Neural cell (in vitro differentiated cells): ENCODE data around the gene RYR2. TPM values are rescaled to one million over a fixed set of nuclear protein-coding genes. Genes with fewer than 3 reads are reported as not detected.

Source experiments
- H2AFZ ChIP-seq: fragments of 200-600, 300-800 bp; sonication (generic), shearing (Covaris generic); 2 replicates; pipeline ENCODE4 v1.6.0; 2014; ENCODE audit warnings: low read depth, mild to moderate bottlenecking, antibody characterized with exemption, low read length, moderate library complexity
- H3F3A ChIP-seq: fragments of 200-600 bp; shearing (Covaris generic); 2 replicates; pipeline ENCODE4 v1.6.1; 2016; ENCODE audit warnings: mild to moderate bottlenecking, moderate library complexity, mixed read lengths, antibody characterized with exemption, low read length; ENCODE audit not compliant: insufficient read depth, poor library complexity, severe bottlenecking
- H3K27ac ChIP-seq: fragments of 200-600, 300-800 bp; sonication (generic), shearing (Covaris generic); 2 replicates; pipeline ENCODE4 v1.5.1; 2014; ENCODE audit warnings: mild to moderate bottlenecking, low read length, moderate library complexity
- H3K27me3 ChIP-seq: fragments of 300-800, 200-600 bp; sonication (generic), shearing (Covaris generic); 2 replicates; pipeline ENCODE4 v1.6.0; 2014; ENCODE audit warnings: mild to moderate bottlenecking, low read depth, low read length, moderate library complexity; ENCODE audit not compliant: insufficient read depth
- H3K36me3 ChIP-seq: fragments of 300-800, 200-600 bp; sonication (generic), shearing (Covaris generic); 2 replicates; pipeline ENCODE4 v1.5.1; 2014; ENCODE audit warnings: mild to moderate bottlenecking, antibody characterized with exemption, low read length, moderate library complexity; ENCODE audit not compliant: insufficient read depth
- H3K4me2 ChIP-seq: fragments of 300-800, 200-600 bp; sonication (generic), shearing (Covaris generic); 2 replicates; pipeline ENCODE4 v1.6.0; 2014; ENCODE audit warnings: mild to moderate bottlenecking, low read length
- H3K4me3 ChIP-seq: fragments of 300-800, 200-600 bp; sonication (generic), shearing (Covaris generic); 2 replicates; pipeline ENCODE4 v1.5.1; 2014; ENCODE audit warnings: mild to moderate bottlenecking, low read length, moderate library complexity
- H3K79me2 ChIP-seq: fragments of 200-600 bp; shearing (Covaris generic); replicated peaks from 2 replicates; pipeline ENCODE4 v1.6.0; 2014; ENCODE audit warnings: mild to moderate bottlenecking, low read length, moderate library complexity; ENCODE audit not compliant: insufficient read depth
- H3K9ac ChIP-seq: fragments of 300-800, 200-600 bp; sonication (generic), shearing (Covaris generic); 2 replicates; pipeline ENCODE4 v1.6.1; 2016; ENCODE audit warnings: mild to moderate bottlenecking, low read length, mixed read lengths
- H3K9me2 ChIP-seq: fragments of 200-600 bp; shearing (Covaris generic); 2 replicates; pipeline ENCODE4 v1.6.1; 2016; ENCODE audit warnings: mild to moderate bottlenecking, low read length, mixed read lengths; ENCODE audit not compliant: insufficient read depth
- H3K9me3 ChIP-seq: fragments of 200-600, 300-800 bp; sonication (generic), shearing (Covaris generic); 2 replicates; pipeline ENCODE4 v1.6.1; 2016; ENCODE audit warnings: mild to moderate bottlenecking, mixed run types, low read length, moderate library complexity, mixed read lengths
- H4K20me1 ChIP-seq: fragments of 200-600 bp; shearing (Covaris generic); 2 replicates; pipeline ENCODE4 v1.6.1; 2016; ENCODE audit warnings: mild to moderate bottlenecking, mixed run types; ENCODE audit not compliant: insufficient read depth
- EP300 ChIP-seq: fragments of 450-650 bp; conservative IDR thresholded peaks from 2 replicates; pipeline ENCODE4 v1.6.1; 2014; ENCODE audit warnings: antibody characterized with exemption, mild to moderate bottlenecking, moderate library complexity; ENCODE audit not compliant: poor library complexity, severe bottlenecking
- EZH2 ChIP-seq: fragments of 200-600, 300-800 bp; shearing (Covaris generic), sonication (generic); IDR thresholded peaks from 2 replicates; pipeline ENCODE4 v1.6.1; 2014; ENCODE audit warnings: antibody characterized with exemption, low read length, borderline replicate concordance, mild to moderate bottlenecking; ENCODE audit not compliant: insufficient read depth, poor library complexity, severe bottlenecking
- MXI1 ChIP-seq: fragments of 450-650 bp; conservative IDR thresholded peaks from 2 replicates; pipeline ENCODE4 v1.6.1; 2014; ENCODE audit warnings: antibody characterized with exemption, mild to moderate bottlenecking; ENCODE audit not compliant: poor library complexity, severe bottlenecking
- POLR2AphosphoS5 ChIP-seq: IDR thresholded peaks from 2 replicates; pipeline ENCODE4 v1.6.1; 2012
- RAD21 ChIP-seq: fragments of 450-650 bp; conservative IDR thresholded peaks from 2 replicates; pipeline ENCODE4 v1.6.1; 2014; ENCODE audit warnings: antibody characterized with exemption, mild to moderate bottlenecking, moderate library complexity
- SMC3 ChIP-seq: fragments of 450-650 bp; conservative IDR thresholded peaks from 2 replicates; pipeline ENCODE4 v1.6.1; 2014; ENCODE audit warnings: antibody characterized with exemption, mild to moderate bottlenecking, moderate library complexity; ENCODE audit not compliant: poor library complexity
- TAF1 ChIP-seq: IDR thresholded peaks from 2 replicates; pipeline ENCODE4 v1.6.1; 2012; ENCODE audit warnings: low read depth
- polyA plus RNA-seq: library from polyadenylated mRNA; depleted of rRNA; stranded (reverse); fragments of >200 nt; gene quantifications from 2 replicates; pipeline ENCODE4 v1.2.3, GENCODE V29; 2014
- TF ChIP-seq, protein P1 (sequence below): IDR thresholded peaks from 2 replicates; pipeline ENCODE4 v1.6.1; 2012; ENCODE audit warnings: borderline replicate concordance
- TF ChIP-seq, protein P2 (sequence below): fragments of 450-650 bp; IDR thresholded peaks from 2 replicates; pipeline ENCODE4 v1.5.1; 2014; ENCODE audit warnings: antibody characterized with exemption, mild to moderate bottlenecking, moderate library complexity; ENCODE audit not compliant: poor library complexity, severe bottlenecking

The RYR2 gene
- polyA plus RNA-seq, 1 donor from 2014 or later = 3.8 TPM

DNA sequence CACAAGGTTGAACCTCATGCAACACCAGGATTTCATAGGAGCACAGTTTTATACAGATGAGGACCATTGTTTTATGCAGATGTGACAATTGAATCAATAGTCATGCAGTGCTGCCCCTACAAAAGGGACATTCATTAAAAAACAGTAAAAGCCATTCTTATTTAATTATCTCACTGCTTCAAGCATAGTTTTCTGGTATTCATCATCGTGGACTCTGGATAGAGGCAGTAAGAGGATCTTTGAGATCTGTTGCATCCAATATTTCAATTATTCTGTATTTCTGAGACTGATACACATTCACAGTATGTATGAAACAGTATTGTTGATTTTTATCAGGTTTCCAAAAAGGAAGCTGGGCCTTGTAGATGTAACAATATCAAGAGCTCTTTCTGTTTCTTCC, 237.6 kb downstream of the RYR2 start:
- H3K9me3 ChIP-seq = no peaks in the 10 kb centered on the region
- no peak overlapping the region for H2AFZ ChIP-seq
- no peaks in the 10 kb centered on the region for H3F3A ChIP-seq
- no peaks in the 10 kb centered on the region for H3K79me2 ChIP-seq
- H3K27me3 ChIP-seq = no peaks in the 10 kb centered on the region
- no peaks in the 10 kb centered on the region for H4K20me1 ChIP-seq
- H3K4me2 ChIP-seq = no peak overlapping the region
- H3K36me3 ChIP-seq = no peaks in the 10 kb centered on the region
- no peak overlapping the region for H3K4me3 ChIP-seq
- H3K27ac ChIP-seq = no peak overlapping the region
- no peak overlapping the region for H3K9ac ChIP-seq
- H3K9me2 ChIP-seq = no peaks in the 10 kb centered on the region
- TF ChIP-seq, protein P1, sequence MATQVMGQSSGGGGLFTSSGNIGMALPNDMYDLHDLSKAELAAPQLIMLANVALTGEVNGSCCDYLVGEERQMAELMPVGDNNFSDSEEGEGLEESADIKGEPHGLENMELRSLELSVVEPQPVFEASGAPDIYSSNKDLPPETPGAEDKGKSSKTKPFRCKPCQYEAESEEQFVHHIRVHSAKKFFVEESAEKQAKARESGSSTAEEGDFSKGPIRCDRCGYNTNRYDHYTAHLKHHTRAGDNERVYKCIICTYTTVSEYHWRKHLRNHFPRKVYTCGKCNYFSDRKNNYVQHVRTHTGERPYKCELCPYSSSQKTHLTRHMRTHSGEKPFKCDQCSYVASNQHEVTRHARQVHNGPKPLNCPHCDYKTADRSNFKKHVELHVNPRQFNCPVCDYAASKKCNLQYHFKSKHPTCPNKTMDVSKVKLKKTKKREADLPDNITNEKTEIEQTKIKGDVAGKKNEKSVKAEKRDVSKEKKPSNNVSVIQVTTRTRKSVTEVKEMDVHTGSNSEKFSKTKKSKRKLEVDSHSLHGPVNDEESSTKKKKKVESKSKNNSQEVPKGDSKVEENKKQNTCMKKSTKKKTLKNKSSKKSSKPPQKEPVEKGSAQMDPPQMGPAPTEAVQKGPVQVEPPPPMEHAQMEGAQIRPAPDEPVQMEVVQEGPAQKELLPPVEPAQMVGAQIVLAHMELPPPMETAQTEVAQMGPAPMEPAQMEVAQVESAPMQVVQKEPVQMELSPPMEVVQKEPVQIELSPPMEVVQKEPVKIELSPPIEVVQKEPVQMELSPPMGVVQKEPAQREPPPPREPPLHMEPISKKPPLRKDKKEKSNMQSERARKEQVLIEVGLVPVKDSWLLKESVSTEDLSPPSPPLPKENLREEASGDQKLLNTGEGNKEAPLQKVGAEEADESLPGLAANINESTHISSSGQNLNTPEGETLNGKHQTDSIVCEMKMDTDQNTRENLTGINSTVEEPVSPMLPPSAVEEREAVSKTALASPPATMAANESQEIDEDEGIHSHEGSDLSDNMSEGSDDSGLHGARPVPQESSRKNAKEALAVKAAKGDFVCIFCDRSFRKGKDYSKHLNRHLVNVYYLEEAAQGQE = no peak

DNA sequence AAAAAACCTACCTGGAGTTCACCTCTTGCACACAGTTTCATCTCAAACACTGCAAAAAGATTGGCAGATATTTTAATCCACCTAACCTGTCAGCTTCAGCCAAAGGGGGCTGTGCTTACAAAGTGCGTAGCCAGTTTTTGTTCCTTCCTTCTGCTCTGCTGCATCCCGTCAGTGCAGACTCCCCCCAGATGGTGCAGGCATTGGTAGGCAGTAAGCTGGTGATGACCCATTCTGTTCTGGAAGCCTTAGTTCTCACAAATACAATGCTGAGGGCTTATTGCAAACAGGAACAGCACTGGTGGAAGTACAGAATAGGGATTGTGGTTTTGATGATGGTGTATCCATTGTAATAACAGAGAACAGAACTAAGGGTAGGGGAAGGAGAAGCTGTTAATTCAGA, 239.5 kb downstream of the RYR2 start:
- Histone ChIP-seq H3K4me3 (no peak overlapping the region), H4K20me1 (no peaks in the 10 kb centered on the region), H3K4me2 (no peak overlapping the region), H3K9me3 (no peaks in the 10 kb centered on the region), H3K27me3 (no peaks in the 10 kb centered on the region), H3K79me2 (no peaks in the 10 kb centered on the region), H2AFZ (no peak overlapping the region), H3K36me3 (no peaks in the 10 kb centered on the region), H3K9me2 (no peaks in the 10 kb centered on the region), H3K27ac (no peak overlapping the region), H3K9ac (no peak overlapping the region), H3F3A (no peaks in the 10 kb centered on the region)
- TF ChIP-seq, protein P2, sequence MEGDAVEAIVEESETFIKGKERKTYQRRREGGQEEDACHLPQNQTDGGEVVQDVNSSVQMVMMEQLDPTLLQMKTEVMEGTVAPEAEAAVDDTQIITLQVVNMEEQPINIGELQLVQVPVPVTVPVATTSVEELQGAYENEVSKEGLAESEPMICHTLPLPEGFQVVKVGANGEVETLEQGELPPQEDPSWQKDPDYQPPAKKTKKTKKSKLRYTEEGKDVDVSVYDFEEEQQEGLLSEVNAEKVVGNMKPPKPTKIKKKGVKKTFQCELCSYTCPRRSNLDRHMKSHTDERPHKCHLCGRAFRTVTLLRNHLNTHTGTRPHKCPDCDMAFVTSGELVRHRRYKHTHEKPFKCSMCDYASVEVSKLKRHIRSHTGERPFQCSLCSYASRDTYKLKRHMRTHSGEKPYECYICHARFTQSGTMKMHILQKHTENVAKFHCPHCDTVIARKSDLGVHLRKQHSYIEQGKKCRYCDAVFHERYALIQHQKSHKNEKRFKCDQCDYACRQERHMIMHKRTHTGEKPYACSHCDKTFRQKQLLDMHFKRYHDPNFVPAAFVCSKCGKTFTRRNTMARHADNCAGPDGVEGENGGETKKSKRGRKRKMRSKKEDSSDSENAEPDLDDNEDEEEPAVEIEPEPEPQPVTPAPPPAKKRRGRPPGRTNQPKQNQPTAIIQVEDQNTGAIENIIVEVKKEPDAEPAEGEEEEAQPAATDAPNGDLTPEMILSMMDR = no peak
- no peak for TF ChIP-seq EZH2

DNA sequence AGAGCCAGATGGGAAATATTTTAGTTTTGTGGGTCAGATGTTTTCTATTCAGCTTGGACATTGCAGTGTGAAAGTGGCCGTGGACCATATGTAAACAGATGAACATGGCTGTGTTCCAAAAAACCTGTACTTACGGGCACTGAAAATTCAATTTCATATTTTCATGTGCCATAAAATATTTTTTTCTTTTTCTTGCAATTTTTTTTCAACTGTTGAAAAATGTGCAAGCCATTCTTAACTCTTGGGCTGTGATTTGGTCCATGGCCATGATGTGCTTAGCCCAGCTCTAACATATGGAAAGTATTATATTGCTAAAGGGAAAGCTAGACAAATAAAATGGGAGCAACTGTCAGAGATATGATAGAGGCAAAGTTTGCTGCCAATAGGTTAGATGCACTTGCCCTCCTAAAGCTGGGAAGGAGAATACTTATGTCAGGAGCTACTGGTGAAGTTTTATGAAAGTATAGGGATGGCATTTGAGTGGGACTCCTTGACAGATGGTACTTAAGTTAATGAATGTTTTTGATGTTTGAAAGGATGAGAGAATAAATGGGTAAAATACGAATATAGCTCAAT, 240.3 kb downstream of the RYR2 start:
- Histone ChIP-seq H3K36me3 (no peaks in the 10 kb centered on the region), H3K27ac (no peak overlapping the region), H2AFZ (no peak overlapping the region), H3K4me3 (no peak overlapping the region), H3K9me3 (no peaks in the 10 kb centered on the region), H3F3A (no peaks in the 10 kb centered on the region), H3K79me2 (no peaks in the 10 kb centered on the region), H3K27me3 (no peaks in the 10 kb centered on the region), H3K9me2 (no peaks in the 10 kb centered on the region), H4K20me1 (no peaks in the 10 kb centered on the region), H3K9ac (no peak overlapping the region), H3K4me2 (no peak overlapping the region)
- no peak for TF ChIP-seq POLR2AphosphoS5
- TF ChIP-seq TAF1 = no peak
- TF ChIP-seq, protein P1 = no peak
- TF ChIP-seq, protein P2 = no peak
- no peak for TF ChIP-seq SMC3
- no peak for TF ChIP-seq MXI1
- TF ChIP-seq RAD21 = no peak
- no peak for TF ChIP-seq EP300
- TF ChIP-seq EZH2 = no peak
